Effector CD4-positive, alpha-beta T cell (primary cell): ENCODE results near the gene AKAP13.
"Not testable (repeated sequence)": the region's sequence is repeated elsewhere in the genome, so short reads cannot be mapped to it uniquely, and the experiment has no call there.

Experiments
- DNase-seq: peaks from one replicate; pipeline ENCODE4 v3.0.0-alpha.2; 2020

Gene AKAP13

GRCh38 chr15:85636351-85636750, 255.9 kb downstream of the AKAP13 start:
- no peak for DNase-seq

- DNase-seq: no peak
Measured at GRCh38 chr15:85639752-85640381, 259.5 kb downstream of the AKAP13 start.

- DNase-seq: no peak
Measured at GRCh38 chr15:85642065-85642692, 261.8 kb downstream of the AKAP13 start.

GRCh38 chr15:85642693-85643066, 262.3 kb downstream of the AKAP13 start:
- DNase-seq: no peak

- DNase-seq: peak; percentile 21
Measured at GRCh38 chr15:85646538-85647091, 266.2 kb downstream of the AKAP13 start.

- no peak for DNase-seq
Measured at GRCh38 chr15:85649372-85649771, 269.0 kb downstream of the AKAP13 start.

- DNase-seq: no peak
Measured at GRCh38 chr15:85651548-85651947, 271.1 kb downstream of the AKAP13 start.

GRCh38 chr15:85652457-85652856, 272.1 kb downstream of the AKAP13 start:
- DNase-seq: no peak

- DNase-seq: no peak
Measured at GRCh38 chr15:85657132-85657531, 276.7 kb downstream of the AKAP13 start.

- DNase-seq: no peak
Measured at GRCh38 chr15:85658816-85659215, 278.4 kb downstream of the AKAP13 start.

- DNase-seq: no peak
Measured at GRCh38 chr15:85661859-85662258, 281.5 kb downstream of the AKAP13 start.

GRCh38 chr15:85665677-85666076, 285.3 kb downstream of the AKAP13 start:
- not testable (repeated sequence) for DNase-seq

GRCh38 chr15:85667491-85668424, 287.4 kb downstream of the AKAP13 start:
- DNase-seq: peak; percentile 65

GRCh38 chr15:85671156-85671555, 290.8 kb downstream of the AKAP13 start:
- DNase-seq: no peak

- no peak for DNase-seq
Measured at GRCh38 chr15:85672332-85673084, 292.1 kb downstream of the AKAP13 start.

- no peak for DNase-seq
Measured at GRCh38 chr15:85673326-85673725, 292.9 kb downstream of the AKAP13 start.

- no peak for DNase-seq
Measured at GRCh38 chr15:85676342-85677098, 296.1 kb downstream of the AKAP13 start.

- no peak for DNase-seq
Measured at GRCh38 chr15:85679231-85679630, 298.8 kb downstream of the AKAP13 start.

- DNase-seq: no peak
Measured at GRCh38 chr15:85681386-85681785, 301.0 kb downstream of the AKAP13 start.

GRCh38 chr15:85684174-85684710, 303.8 kb downstream of the AKAP13 start:
- DNase-seq: no peak

GRCh38 chr15:85685356-85685755, 305.0 kb downstream of the AKAP13 start:
- no peak for DNase-seq

GRCh38 chr15:85687329-85687728, 306.9 kb downstream of the AKAP13 start:
- DNase-seq: no peak
